ENCODE results near the gene RAI14.

The RAI14 gene

GRCh38 chr5:34669931-34670516, 13.9 kb downstream of the RAI14 start:
- intact Hi-C loops (cut with DNase I), result no loop called here
- no peak for DNase-seq

DNA sequence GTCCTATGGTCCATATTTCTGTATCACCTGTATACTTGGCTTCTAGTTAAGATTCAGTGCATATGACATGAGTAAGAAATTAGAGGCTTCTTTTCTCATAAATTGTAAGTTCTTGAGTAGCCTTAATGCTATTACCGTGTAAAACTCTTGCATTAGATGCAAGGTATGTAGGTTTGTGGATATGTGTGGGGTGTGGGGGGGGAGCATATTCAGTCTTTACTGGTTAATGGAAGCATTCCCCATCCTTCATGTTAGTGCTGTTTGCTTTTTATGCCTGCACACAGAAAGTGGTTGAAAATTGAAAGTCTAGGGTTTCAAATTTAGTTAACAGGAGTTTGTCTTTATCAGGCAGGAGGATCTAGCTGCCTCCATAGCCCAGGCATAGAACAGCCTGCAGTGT, 16.1 kb downstream of the RAI14 start:
- intact Hi-C loops (cut with DNase I), result no loop called here
- DNase-seq, result no peak

GRCh38 chr5:34673463-34674125, 17.5 kb downstream of the RAI14 start:
- intact Hi-C loops (cut with DNase I), result no loop called here
- DNase-seq, result no peak

DNA sequence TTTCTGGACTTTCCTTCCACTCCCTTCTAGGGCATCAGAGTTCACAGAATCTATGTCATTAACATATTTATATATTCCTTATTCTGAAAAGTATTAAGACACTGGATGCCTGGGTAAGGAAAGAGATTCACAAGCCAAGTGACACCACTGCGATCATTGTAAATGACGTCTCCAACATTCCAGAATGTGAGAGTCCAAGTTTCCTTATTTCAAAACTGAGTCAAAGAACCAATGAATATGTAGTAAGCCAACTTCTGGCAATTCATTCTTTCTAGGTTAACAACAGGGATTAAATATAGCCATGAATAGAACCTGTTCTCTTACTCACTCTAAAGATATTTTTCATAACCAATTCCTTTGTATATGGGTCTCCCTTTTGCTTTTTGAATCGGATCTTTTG, 18.1 kb downstream of the RAI14 start:
- intact Hi-C loops (cut with DNase I), result no loop called here
- no peak for DNase-seq

GRCh38 chr5:34675857-34676256, 19.7 kb downstream of the RAI14 start:
- DNase-seq, result no peak
- intact Hi-C loops (cut with DNase I), result no loop called here

DNA sequence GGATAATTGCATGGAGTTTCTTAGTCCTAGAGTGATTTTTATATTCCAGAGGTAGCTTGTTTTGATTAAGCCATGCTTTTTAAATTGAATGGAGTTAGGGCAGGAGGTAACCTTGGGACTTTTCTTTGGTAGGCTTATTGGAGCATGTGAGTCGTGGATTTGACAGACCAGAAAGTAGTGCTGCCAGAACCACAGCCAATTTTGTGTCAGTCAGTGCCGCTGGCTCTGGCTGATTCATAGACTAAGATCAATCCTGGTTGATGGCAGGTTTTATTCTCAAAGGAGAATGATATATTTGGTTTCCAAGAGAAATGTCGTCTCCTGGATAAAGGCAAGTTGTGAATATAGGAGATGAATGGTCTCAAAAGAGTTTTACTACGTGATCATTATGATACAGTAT, 20.3 kb downstream of the RAI14 start:
- DNase-seq, result peak in 1 of 42 donors; percentile 23
- intact Hi-C loops (cut with DNase I), result no loop called here

DNA sequence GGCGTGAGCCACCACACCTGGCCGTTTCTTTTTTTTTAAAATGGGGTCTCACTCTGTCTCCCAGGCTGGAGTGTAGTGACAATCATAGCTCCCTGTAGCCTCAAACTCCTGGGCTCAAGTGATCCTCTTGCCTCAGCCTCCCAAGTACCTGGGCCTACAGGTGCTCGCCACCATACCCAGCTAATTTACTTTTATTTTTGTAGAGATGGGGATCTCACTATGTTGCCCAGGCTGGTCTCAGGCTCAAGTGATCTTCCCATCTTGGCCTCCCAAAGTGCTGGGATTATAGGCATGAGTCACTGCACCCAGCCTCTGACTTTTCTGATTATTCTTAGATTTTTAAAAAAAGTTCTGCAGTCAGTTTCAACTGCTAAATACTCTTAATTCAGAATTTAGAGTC, 21.3 kb downstream of the RAI14 start:
- no peak for DNase-seq
- intact Hi-C loops (cut with DNase I), result no loop called here

DNA sequence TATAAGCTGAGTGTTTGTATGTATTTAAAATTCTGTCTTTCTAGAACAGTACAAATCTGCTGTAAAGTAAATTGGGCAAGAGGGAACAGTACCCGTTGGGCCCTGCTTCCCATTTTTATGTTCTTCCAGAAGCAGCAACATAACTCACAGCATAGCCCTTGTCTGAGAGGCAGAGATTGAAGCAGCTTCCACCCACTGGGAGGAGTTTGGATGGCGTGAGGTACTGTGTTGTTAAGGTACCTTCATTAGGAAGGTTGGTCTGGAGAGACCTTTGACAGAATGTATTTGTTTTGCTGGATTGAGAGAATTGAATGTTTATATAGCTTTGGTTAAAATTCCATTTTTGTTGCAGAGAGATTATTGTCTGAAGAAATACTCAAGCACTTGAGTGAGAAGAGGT, 24.8 kb downstream of the RAI14 start:
- intact Hi-C loops (cut with DNase I), result no loop called here
- no peak for DNase-seq

GRCh38 chr5:34682926-34683623, 26.9 kb downstream of the RAI14 start:
- no peak for DNase-seq
- intact Hi-C loops (cut with DNase I), result no loop called here

- peak in 30 of 42 donors; percentile 5 to 68 (median 28) for DNase-seq
- intact Hi-C loops (cut with DNase I), result no loop called here
These were observed 28.3 kb downstream of the RAI14 start for GRCh38 chr5:34684281-34684979.

DNA sequence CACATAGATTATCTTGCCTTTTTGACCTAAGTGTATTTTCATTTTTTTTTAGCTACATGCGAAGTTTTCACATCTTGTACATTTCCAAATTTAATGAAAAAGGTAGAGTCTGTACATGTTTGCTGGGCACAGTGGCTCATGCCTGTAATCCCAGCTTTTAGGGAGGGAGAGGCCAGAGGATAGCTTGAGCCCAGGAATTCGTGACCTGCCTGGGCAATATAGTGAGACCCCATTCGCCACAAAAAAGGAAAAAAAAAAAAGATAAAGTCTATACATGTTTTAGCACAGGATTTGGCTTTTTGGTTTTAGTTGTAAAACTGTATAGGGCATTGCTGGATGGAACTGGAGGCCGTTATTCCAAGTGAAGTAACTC, 28.8 kb downstream of the RAI14 start:
- intact Hi-C loops (cut with DNase I), result no loop called here

GRCh38 chr5:34685485-34686165, 29.5 kb downstream of the RAI14 start:
- no peak for DNase-seq
- intact Hi-C loops (cut with DNase I), result no loop called here

More for the DNA sequence above, 28.8 kb downstream of the RAI14 start:
- no peak for DNase-seq

DNA sequence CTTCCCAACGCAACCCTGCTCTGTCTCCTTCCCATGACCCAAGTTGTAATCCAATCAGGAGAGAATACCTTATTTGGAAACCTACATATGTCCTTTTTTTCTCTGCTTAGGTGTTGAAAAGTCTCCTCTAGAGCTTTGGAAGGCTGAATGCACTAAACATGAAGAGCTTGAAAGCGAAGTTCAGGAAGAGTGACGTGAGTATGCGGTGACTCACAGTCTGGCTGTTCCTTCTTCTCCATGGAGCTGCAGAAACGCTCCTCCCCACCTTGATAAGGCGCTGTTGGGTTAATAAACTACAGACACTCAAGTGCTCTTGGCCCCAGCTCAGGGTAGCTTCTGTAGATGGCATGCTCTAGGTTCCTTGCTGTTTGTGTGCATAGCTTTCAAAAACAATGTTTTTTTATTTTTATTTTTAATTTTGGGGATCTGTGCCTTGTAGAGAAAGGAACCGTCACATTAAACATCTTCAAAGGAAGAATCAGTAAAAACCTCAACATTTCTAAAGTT, 30.7 kb downstream of the RAI14 start:
- intact Hi-C loops (cut with DNase I), result no loop called here
- DNase-seq, result peak in 34 of 42 donors; percentile 25 to 83 (median 52)

DNA sequence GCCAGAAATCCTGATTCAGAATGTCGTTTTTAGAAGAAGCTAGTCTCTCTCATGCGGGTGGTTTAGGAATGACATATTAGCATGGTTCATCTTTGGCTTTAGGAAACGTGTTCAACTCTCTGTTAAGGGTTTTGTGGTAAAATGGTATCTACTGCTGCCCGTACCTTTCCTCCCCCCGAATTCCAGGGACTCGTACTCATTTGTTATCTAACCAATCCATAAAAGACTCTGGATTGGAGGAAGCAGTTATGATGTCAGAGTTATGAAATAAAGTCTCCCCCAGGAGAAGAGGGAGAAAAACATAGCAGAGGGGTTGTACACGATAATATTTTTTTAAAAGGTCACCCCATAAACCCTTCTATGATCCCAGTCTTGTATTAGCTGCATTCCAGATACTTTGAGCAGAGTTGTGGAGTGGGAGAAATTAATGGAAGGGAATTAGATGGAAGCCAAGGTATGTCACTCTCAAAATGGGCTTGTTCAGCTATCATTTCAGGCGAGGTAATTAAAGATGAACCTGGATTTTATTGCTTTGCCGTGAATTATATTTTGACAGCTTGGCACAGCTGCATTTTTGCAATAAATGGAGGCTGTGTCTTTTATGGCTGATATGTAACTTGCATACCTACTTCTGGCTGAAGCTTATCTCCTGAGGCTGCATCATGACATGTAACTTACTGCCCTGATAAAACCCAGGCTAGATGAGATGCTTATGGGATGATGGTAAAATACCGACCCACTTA, 31.3 kb downstream of the RAI14 start:
- DNase-seq, result no peak
- intact Hi-C loops (cut with DNase I), result no loop called here

DNA sequence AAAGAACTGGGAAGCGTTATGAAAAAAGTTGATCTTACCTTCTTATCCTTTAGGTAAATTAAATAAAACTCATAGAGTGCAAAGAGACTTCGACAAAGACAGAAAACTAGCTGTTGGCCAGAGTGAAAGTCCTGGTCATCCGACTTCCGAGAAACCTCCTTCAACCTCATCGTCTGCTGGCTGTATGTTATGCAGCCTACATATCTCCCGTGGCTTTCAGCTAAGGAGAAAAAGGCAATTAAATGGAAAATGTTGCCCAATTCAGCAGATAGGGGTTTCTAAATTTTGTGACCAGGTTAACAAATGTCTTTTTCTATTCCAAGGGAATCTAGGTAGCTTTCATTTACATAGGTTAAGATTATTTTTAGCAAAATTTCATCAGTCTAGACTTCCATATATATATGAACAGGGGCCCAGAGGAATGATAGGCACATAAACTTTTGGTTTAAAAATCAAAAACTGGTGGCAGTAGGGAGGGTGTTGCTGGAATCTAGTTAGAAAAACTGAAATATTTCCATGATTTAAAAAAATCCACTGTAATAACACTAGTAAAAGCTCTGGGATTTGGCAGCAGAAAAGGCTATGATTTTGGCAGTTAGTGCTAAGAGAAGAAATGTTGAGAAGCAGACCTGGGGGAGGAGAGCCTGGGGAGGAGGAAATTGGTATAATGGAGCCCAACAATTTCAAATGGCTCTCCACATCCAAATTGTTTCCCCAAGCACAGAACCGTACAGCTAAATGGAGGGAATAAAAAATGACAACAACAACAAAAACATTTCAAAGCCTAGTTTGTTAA, 32.1 kb downstream of the RAI14 start:
- intact Hi-C loops (cut with DNase I), result no loop called here
- DNase-seq, result no peak

DNA sequence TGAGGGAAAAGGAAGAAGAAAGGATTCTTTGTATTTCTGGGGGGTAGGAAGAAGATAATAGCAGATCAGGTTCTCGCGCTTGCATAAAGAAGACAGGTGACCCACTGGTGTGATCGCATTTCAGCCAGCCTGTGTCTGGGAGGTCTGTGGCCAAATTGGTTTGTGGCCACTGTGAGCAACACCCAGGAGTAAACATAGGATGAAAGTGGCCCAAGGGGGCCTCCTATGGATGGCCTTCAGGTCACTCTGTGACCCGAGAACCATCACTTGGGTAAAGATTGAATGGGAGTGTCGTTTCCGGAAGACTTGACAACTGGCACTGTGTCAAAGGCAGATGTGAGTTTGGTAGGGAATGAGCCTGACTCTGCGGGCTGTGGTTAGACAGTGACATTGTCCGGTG, 34.2 kb downstream of the RAI14 start:
- intact Hi-C loops (cut with DNase I), result no loop called here
- DNase-seq, result no peak

DNA sequence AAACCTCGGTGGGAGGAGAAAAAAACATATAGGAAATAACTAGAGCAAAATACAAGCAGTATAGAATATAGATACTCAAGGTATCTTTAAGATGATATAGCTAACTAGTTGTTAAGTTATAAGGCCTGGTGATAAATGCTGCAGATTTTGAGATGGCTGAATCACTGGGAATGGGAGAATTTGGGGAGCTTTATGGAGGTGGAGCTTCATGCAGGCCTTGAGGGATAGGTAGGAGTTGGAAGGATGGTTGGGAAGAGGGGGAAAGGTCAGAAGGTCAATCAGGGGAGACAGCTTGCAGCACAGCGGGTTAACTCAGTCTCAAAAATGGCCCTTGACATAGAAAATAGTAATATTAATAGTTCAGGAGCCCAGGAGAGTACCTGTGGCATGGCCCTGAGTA, 34.8 kb downstream of the RAI14 start:
- no peak for DNase-seq
- intact Hi-C loops (cut with DNase I), result no loop called here

GRCh38 chr5:34691326-34691725, 35.2 kb downstream of the RAI14 start:
- intact Hi-C loops (cut with DNase I), result no loop called here
- no peak for DNase-seq
